B cell (primary cell): Measurements from ENCODE around the gene KCNE3. TPM values are rescaled to one million over a fixed set of nuclear protein-coding genes. Genes with fewer than 3 reads are reported as not detected.

Experiments
- ATAC-seq: fragments of 200-7000 bp; cut with Tn5 transposase; one replicate; pipeline ENCODE4 v1.10.0; 2021; ENCODE audit warnings: low read depth, mild to moderate bottlenecking, moderate number of reproducible peaks, moderate library complexity
- CTCF ChIA-PET: fragments of 350-600 bp; sonication (Branson Sonifier 250); formaldehyde crosslinking; loops from one replicate; lab custom pipeline; 2021; ENCODE audit warnings: antibody characterized with exemption, inconsistent platforms; lab: Charles Lee
- POLR2A ChIA-PET: fragments of 350-600 bp; sonication (Branson Sonifier 250); formaldehyde crosslinking; loops from one replicate; lab custom pipeline; 2021; ENCODE audit warnings: antibody characterized with exemption; lab: Charles Lee
- DNase-seq: peaks from one replicate; pipeline ENCODE4 v3.0.0; 2013
- H2AFZ ChIP-seq: 2 replicates; pipeline ENCODE4 v1.6.1; 2012; ENCODE audit warnings: mild to moderate bottlenecking, low read depth, low read length; ENCODE audit not compliant: insufficient read depth, poor library complexity, severe bottlenecking
- H3K27ac ChIP-seq, 2 donors: 1 replicate in 1 of 2; 2 replicates in 1 of 2; pipeline ENCODE4 v1.5.1; 2012 to 2013; ENCODE audit warnings: low read length in 2 of 2, mild to moderate bottlenecking in 2 of 2, moderate library complexity in 1 of 2
- H3K27me3 ChIP-seq, 4 experiments: fragments of 200-600 bp in 1 of 4; sonication (generic) in 1 of 4; replicated peaks in 1 of 4; 1 replicate in 2 of 4; 2 replicates in 2 of 4; pipeline versions ENCODE4 v1.6.1 to v1.7.0; 2013 to 2016; ENCODE audit warnings: low read length in 3 of 4, mild to moderate bottlenecking in 2 of 4, mixed read lengths in 1 of 4, moderate library complexity in 1 of 4; ENCODE audit not compliant: insufficient read depth in 4 of 4, control insufficient read depth in 3 of 4; ENCODE audit errors: control extremely low read depth in 1 of 4
- H3K36me3 ChIP-seq, 2 experiments: replicated peaks in 1 of 2; 1 replicate in 1 of 2; 2 replicates in 1 of 2; pipeline versions ENCODE4 v1.6.1 to v1.7.1; 2013; ENCODE audit warnings: low read length in 1 of 2; ENCODE audit not compliant: insufficient read depth in 2 of 2, control insufficient read depth in 1 of 2; ENCODE audit errors: control extremely low read depth in 1 of 2, extremely low read depth in 1 of 2
- H3K4me1 ChIP-seq, 2 donors: fragments of 200-600 bp in 1 of 2; sonication (generic) in 1 of 2; 1 replicate in 1 of 2; 2 replicates in 1 of 2; pipeline versions ENCODE4 v1.5.1 to v1.6.1; 2013 to 2017; ENCODE audit warnings: low read length in 2 of 2; ENCODE audit not compliant: control insufficient read depth in 2 of 2, insufficient read depth in 2 of 2
- H3K4me2 ChIP-seq: replicated peaks from 2 replicates; pipeline ENCODE3; 2012; ENCODE audit warnings: mild to moderate bottlenecking, low read depth, low read length; ENCODE audit not compliant: poor library complexity, severe bottlenecking
- H3K4me3 ChIP-seq, 5 experiments: fragments of 200-600 bp in 1 of 5; sonication (generic) in 1 of 5; 1 replicate in 3 of 5; 2 replicates in 2 of 5; pipeline versions ENCODE4 v1.5.1 to v1.7.0; 2011 to 2016; ENCODE audit warnings: low read length in 4 of 5, mild to moderate bottlenecking in 4 of 5, low read depth in 2 of 5, control low read depth in 1 of 5, moderate library complexity in 1 of 5; ENCODE audit not compliant: insufficient read depth in 1 of 5; ENCODE audit errors: control extremely low read depth in 1 of 5, extremely low read depth in 1 of 5
- H3K79me2 ChIP-seq: fragments of 200-600 bp; sonication (generic); one replicate; pipeline ENCODE4 v1.6.0; 2016; ENCODE audit warnings: low read length; ENCODE audit not compliant: control insufficient read depth, insufficient read depth
- H3K9ac ChIP-seq: fragments of 200-600 bp; sonication (generic); 2 replicates; pipeline ENCODE4 v1.6.1; 2017; ENCODE audit warnings: mild to moderate bottlenecking, low read length, moderate library complexity
- H3K9me3 ChIP-seq, 3 donors: one replicate each; pipeline versions ENCODE4 v1.6.1 to v1.7.1; 2013; ENCODE audit warnings: low read length in 2 of 3; ENCODE audit not compliant: control insufficient read depth in 2 of 3, insufficient read depth in 1 of 3; ENCODE audit errors: control extremely low read depth in 1 of 3
- H4K20me1 ChIP-seq: 2 replicates; pipeline ENCODE4 v1.6.0; 2012; ENCODE audit warnings: mild to moderate bottlenecking, low read length; ENCODE audit not compliant: insufficient read depth, control insufficient read depth, poor library complexity, severe bottlenecking
- H3K27ac Mint-ChIP-seq: one replicate; pipeline ENCODE4 v1.8.0; 2021; ENCODE audit warnings: mixed read lengths
- H3K27me3 Mint-ChIP-seq: one replicate; pipeline ENCODE4 v1.8.0; 2021; ENCODE audit warnings: mixed read lengths
- H3K4me1 Mint-ChIP-seq: one replicate; pipeline ENCODE4 v1.8.0; 2021; ENCODE audit warnings: mixed read lengths
- H3K4me3 Mint-ChIP-seq: one replicate; pipeline ENCODE4 v1.8.0; 2021; ENCODE audit warnings: mixed read lengths
- H3K9me3 Mint-ChIP-seq: one replicate; pipeline ENCODE4 v1.8.0; 2022; ENCODE audit warnings: mixed read lengths; ENCODE audit not compliant: insufficient read depth
- CTCF ChIP-seq: fragments of 200-600 bp; IDR thresholded peaks from one replicate; pipeline ENCODE4 v1.8.0; 2022; ENCODE audit warnings: antibody characterized with exemption, mild to moderate bottlenecking
- EZH2 ChIP-seq: IDR thresholded peaks from 2 replicates; pipeline ENCODE4 v1.6.1; 2012; ENCODE audit warnings: borderline replicate concordance, low read depth, mild to moderate bottlenecking, moderate library complexity, low read length; ENCODE audit not compliant: insufficient read depth, poor library complexity, severe bottlenecking
- WGBS: methylation state at CpG from one replicate; pipeline ENCODE4 v1.1.5; 2013; ENCODE audit warnings: missing lambda C conversion rate; ENCODE audit not compliant: insufficient coverage; 5-methylcytosine and 5-hydroxymethylcytosine counted together
- intact Hi-C: fragments of 100-400 bp; cut with micrococcal nuclease; formaldehyde crosslinking; loops from one replicate; pipeline ENCODE4 v1.10.0; 2022
- polyA plus RNA-seq: library from polyadenylated mRNA; depleted of rRNA; stranded (reverse); fragments of >200 nt; gene quantifications from 2 replicates; pipeline ENCODE4 v1.2.3, GENCODE V29; 2012
- total RNA-seq, 2 donors: library from RNA; stranded (reverse); fragments of 120-200 nt in 1 of 2; gene quantifications; 1 replicate in 1 of 2; 2 replicates in 1 of 2; pipeline versions ENCODE4 v1.2.3 to v1.2.4, GENCODE V29; 2013 to 2022

KCNE3 gene
- total and polyA plus RNA-seq, 2 donors (not counting 1 experiment from before 2014, with no cell fraction given), result 0.85 TPM; not detected in 1

- CTCF ChIA-PET, result no interaction called here
- Histone ChIP-seq H3K27me3 (peaks cover 0 to 28% (median 17%) of the 10 kb centered on the region in 4 experiments), H2AFZ (no peak overlapping the region), H3K79me2 (no peaks in the 10 kb centered on the region), H3K4me1 (peaks cover 0 to 4% of the 10 kb centered on the region in 2 donors), H4K20me1 (no peaks in the 10 kb centered on the region), H3K4me2 (no peak overlapping the region), H3K27ac (no peak overlapping the region), H3K4me3 (no peak overlapping the region), H3K36me3 (no peaks in the 10 kb centered on the region), H3K9me3 (no peaks in the 10 kb centered on the region), H3K9ac (no peak overlapping the region)
- Mint-ChIP-seq H3K27me3 (peaks cover 45% of the 10 kb centered on the region), H3K27ac (no peak overlapping the region), H3K9me3 (no peaks in the 10 kb centered on the region), H3K4me3 (no peak overlapping the region), H3K4me1 (peaks cover 6% of the 10 kb centered on the region)
- intact Hi-C loops, result no loop called here
- WGBS, result no CpG with 5 or more reads among the region's 2 CpGs
- no peak for TF ChIP-seq EZH2
- POLR2A ChIA-PET, result no interaction called here
- ATAC-seq (no peak), DNase-seq (no peak)
Measured at GRCh38 chr11:74465291-74465708, 2.0 kb downstream of the KCNE3 start.

GRCh38 chr11:74464746-74465145, 2.6 kb downstream of the KCNE3 start:
- no peak overlapping the region for H3K4me2 ChIP-seq
- no peak overlapping the region for H2AFZ ChIP-seq
- Mint-ChIP-seq H3K4me1 (peaks cover 6% of the 10 kb centered on the region), H3K9me3 (no peaks in the 10 kb centered on the region), H3K4me3 (no peak overlapping the region), H3K27ac (no peak overlapping the region), H3K27me3 (peaks cover 45% of the 10 kb centered on the region)
- H3K4me1 ChIP-seq, result peaks cover 0 to 4% of the 10 kb centered on the region in 2 donors
- peaks cover 0 to 28% (median 17%) of the 10 kb centered on the region in 4 experiments for H3K27me3 ChIP-seq
- no peaks in the 10 kb centered on the region for H3K79me2 ChIP-seq
- DNase-seq (no peak), ATAC-seq (no peak)
- no CpG with 5 or more reads among the region's 1 CpG for WGBS
- no peak overlapping the region for H3K27ac ChIP-seq
- ChIA-PET POLR2A (no interaction called here), CTCF (interaction anchor here (3.4 to 5.6 kb wide), 2 partner anchors 12 to 15 kb away, joined by 23 to 28 read pairs; no protein-coding TSS in a partner anchor)
- H4K20me1 ChIP-seq, result no peaks in the 10 kb centered on the region
- no peaks in the 10 kb centered on the region for H3K9me3 ChIP-seq
- H3K36me3 ChIP-seq, result no peaks in the 10 kb centered on the region
- H3K9ac ChIP-seq, result no peak overlapping the region
- H3K4me3 ChIP-seq, result no peak overlapping the region
- intact Hi-C loops, result no loop called here
- no peak for TF ChIP-seq EZH2
- no peak for TF ChIP-seq CTCF
